BJ (cell line): ENCODE measurements around the gene ST6GAL1. TPM values are rescaled to one million over a fixed set of nuclear protein-coding genes. Genes with fewer than 3 reads are reported as not detected.

Experiments
- CTCF ChIA-PET: fragments of 350-600 bp; formaldehyde crosslinking; extraction: SDS; loops from one replicate; lab custom pipeline; 2021; ENCODE audit warnings: antibody characterized with exemption, inconsistent platforms; lab: Yijun Ruan, JAX
- POLR2A ChIA-PET: fragments of 300-600 bp; sonication (Branson Sonifier 250); formaldehyde crosslinking; extraction: SDS; loops from one replicate; lab custom pipeline; 2021; ENCODE audit warnings: antibody characterized with exemption; lab: Charles Lee
- DNase-seq: peaks from one replicate; pipeline ENCODE4 v3.0.0-alpha.2; 2011; ENCODE audit warnings: low read depth
- H3K27me3 ChIP-seq: 2 replicates; pipeline ENCODE4 v1.6.0; 2011; ENCODE audit warnings: low read length; ENCODE audit not compliant: control insufficient read depth, insufficient read depth
- H3K36me3 ChIP-seq: 2 replicates; pipeline ENCODE4 v1.5.1; 2011; ENCODE audit warnings: low read length; ENCODE audit not compliant: control insufficient read depth, insufficient read depth
- H3K4me3 ChIP-seq: 2 replicates; pipeline ENCODE4 v1.5.1; 2011; ENCODE audit warnings: low read depth, mild to moderate bottlenecking, control low read depth, low read length
- CTCF ChIP-seq: IDR thresholded peaks from 2 replicates; pipeline ENCODE4 v1.5.1; 2011; ENCODE audit warnings: low read depth, mild to moderate bottlenecking, control low read depth, inconsistent platforms, low read length, moderate library complexity; ENCODE audit not compliant: insufficient read depth
- polyA plus RNA-seq: library from polyadenylated mRNA; depleted of rRNA; stranded (reverse); fragments of >200 nt; gene quantifications from 2 replicates; pipeline ENCODE4 v1.2.3, GENCODE V29; 2011

The ST6GAL1 gene
- polyA plus RNA-seq, 1 experiment = 1.5 TPM

- ChIA-PET POLR2A (no interaction called here), CTCF (interaction anchor here (0.9 to 1.0 kb wide), 2 partner anchors 47 to 217 kb away, joined by 3 to 4 read pairs; no protein-coding TSS in a partner anchor)
- H3K27me3 ChIP-seq = no peaks in the 10 kb centered on the region
- H3K36me3 ChIP-seq = no peaks in the 10 kb centered on the region
- no peak overlapping the region for H3K4me3 ChIP-seq
- peak; percentile 22; the same call in 1 of the 2 replicates for TF ChIP-seq CTCF
- DNase-seq = no peak
Measured at GRCh38 chr3:187066228-187066995, 136.1 kb downstream of the ST6GAL1 start.

DNA sequence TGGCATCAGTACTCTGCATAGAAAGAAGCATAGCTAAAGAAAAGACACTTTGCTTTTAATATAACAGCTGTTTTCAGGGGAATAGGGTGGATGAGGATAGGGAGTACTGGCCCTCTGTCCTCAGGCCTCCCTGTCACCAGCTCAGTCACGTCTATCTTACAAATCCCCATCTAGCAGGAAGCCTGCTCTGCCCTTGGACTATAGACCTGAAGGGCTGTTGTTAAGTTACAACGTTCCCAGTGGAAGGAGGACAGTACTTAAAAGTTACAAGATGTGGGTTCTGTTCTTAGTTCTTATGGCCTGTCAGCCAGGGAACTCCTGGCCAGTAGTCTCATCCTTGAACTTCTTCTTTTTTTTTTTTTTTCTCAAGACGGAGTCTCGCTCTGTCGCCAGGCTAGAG is 138.5 kb downstream of the ST6GAL1 start:
- DNase-seq = no peak
- ChIA-PET CTCF (interaction anchor here (0.8 to 0.9 kb wide), 2 partner anchors 132 to 243 kb away, joined by 3 read pairs; no protein-coding TSS in a partner anchor), POLR2A (no interaction called here)
- Histone ChIP-seq H3K4me3 (no peak overlapping the region), H3K27me3 (no peaks in the 10 kb centered on the region), H3K36me3 (no peaks in the 10 kb centered on the region)
- no peak for TF ChIP-seq CTCF

- H3K4me3 ChIP-seq = no peak overlapping the region
- H3K27me3 ChIP-seq = no peaks in the 10 kb centered on the region
- CTCF ChIA-PET = interaction anchor here (1.0 kb wide), 1 partner anchor 69 kb away, joined by 6 read pairs; the partner anchor contains the start of gene RPL39L
- H3K36me3 ChIP-seq = no peaks in the 10 kb centered on the region
- POLR2A ChIA-PET = no interaction called here
- no peak for TF ChIP-seq CTCF
- DNase-seq = no peak
Measured at GRCh38 chr3:187069857-187070516, 139.7 kb downstream of the ST6GAL1 start.

DNA sequence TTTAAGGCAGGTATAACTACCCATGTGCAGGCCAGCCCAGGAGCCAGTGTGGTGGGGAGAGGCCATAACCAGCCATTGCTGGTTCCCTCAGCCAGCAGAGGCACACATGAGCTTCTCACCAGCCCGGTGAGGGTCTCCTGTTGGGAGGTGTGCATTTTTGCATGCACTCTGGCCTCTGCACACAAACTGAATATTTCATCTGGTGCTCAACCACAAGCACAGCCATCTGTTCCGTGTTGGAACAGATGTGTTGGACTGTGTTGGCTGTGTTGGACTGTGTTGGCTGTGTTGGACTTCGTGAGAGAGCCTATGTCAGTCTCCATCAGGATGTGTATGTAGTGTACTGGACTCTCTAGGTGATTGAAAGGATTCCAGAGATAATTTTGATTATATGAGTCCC is 141.8 kb downstream of the ST6GAL1 start:
- CTCF ChIA-PET = interaction anchor here (1.5 kb wide), 1 partner anchor 67 kb away, joined by 3 read pairs; the partner anchor contains the start of gene RPL39L
- POLR2A ChIA-PET = no interaction called here

More for the DNA sequence above, 141.8 kb downstream of the ST6GAL1 start:
- no peaks in the 10 kb centered on the region for H3K36me3 ChIP-seq
- H3K4me3 ChIP-seq = no peak overlapping the region
- no peak for DNase-seq
- no peak for TF ChIP-seq CTCF
- no peaks in the 10 kb centered on the region for H3K27me3 ChIP-seq
